ENCODE results near the gene SLC6A19. TPM values are rescaled to one million over a fixed set of nuclear protein-coding genes. Genes with fewer than 3 reads are reported as not detected.

Gene SLC6A19
- total RNA-seq, 2 donors from 2014 or later: 0.09 to 0.15 TPM

- no peak overlapping the region for H3K9ac ChIP-seq (ENCODE audit: extremely low read depth, low read length, poor library complexity, severe bottlenecking)
- H3K4me1 ChIP-seq (ENCODE audit: control insufficient read depth, insufficient read depth, low read length): peaks cover 17% of the 10 kb centered on the region
- DNase-seq: no peak
- H3K27me3 ChIP-seq (ENCODE audit: control insufficient read depth, insufficient read depth, low read length, poor library complexity, severe bottlenecking): no peaks in the 10 kb centered on the region
- WGBS, 2 experiments (ENCODE audit: insufficient coverage in 1 of 2, insufficient read length in 1 of 2): 83 to 91% methylated on average over 25 to 31 of the region's 31 CpGs
- Mint-ChIP-seq H3K27me3 (ENCODE audit: insufficient read depth) (no peaks in the 10 kb centered on the region), H3K36me3 (ENCODE audit: low read depth) (no peaks in the 10 kb centered on the region), H3K4me3 (no peak overlapping the region), H3K4me1 (peaks cover 15% of the 10 kb centered on the region), H3K27ac (no peak overlapping the region), H3K9me3 (no peaks in the 10 kb centered on the region)
- H3K9me3 ChIP-seq (ENCODE audit: control insufficient read depth, low read length): no peaks in the 10 kb centered on the region
- no peak overlapping the region for H3K4me3 ChIP-seq (ENCODE audit: low read length)
- peak overlapping the region; percentile 92 for H3K27ac ChIP-seq (ENCODE audit: low read depth, low read length)
- no peak for TF ChIP-seq CTCF (conservative IDR thresholded peaks at IDR 0.05)
- H3K36me3 ChIP-seq (ENCODE audit: control insufficient read depth, insufficient read depth, low read length): no peaks in the 10 kb centered on the region
These were observed 18.6 kb upstream of the SLC6A19 start for GRCh38 chr5:1182633-1183423.

- no peaks in the 10 kb centered on the region for H3K9me3 Mint-ChIP-seq
- peaks cover 15% of the 10 kb centered on the region for H3K4me1 Mint-ChIP-seq
- no peak for TF ChIP-seq CTCF (conservative IDR thresholded peaks at IDR 0.05)
- H3K9me3 ChIP-seq (ENCODE audit: control insufficient read depth, low read length): no peaks in the 10 kb centered on the region
- H3K36me3 Mint-ChIP-seq (ENCODE audit: low read depth): no peaks in the 10 kb centered on the region
- no peak overlapping the region for H3K9ac ChIP-seq (ENCODE audit: extremely low read depth, low read length, poor library complexity, severe bottlenecking)
- peak overlapping the region; percentile 92 for H3K27ac ChIP-seq (ENCODE audit: low read depth, low read length)
- H3K4me1 ChIP-seq (ENCODE audit: control insufficient read depth, insufficient read depth, low read length): peaks cover 17% of the 10 kb centered on the region
- H3K27me3 ChIP-seq (ENCODE audit: control insufficient read depth, insufficient read depth, low read length, poor library complexity, severe bottlenecking): no peaks in the 10 kb centered on the region
- no peaks in the 10 kb centered on the region for H3K27me3 Mint-ChIP-seq (ENCODE audit: insufficient read depth)
- no peak overlapping the region for H3K27ac Mint-ChIP-seq
- H3K4me3 Mint-ChIP-seq: no peak overlapping the region
- H3K36me3 ChIP-seq (ENCODE audit: control insufficient read depth, insufficient read depth, low read length): no peaks in the 10 kb centered on the region
- H3K4me3 ChIP-seq (ENCODE audit: low read length): no peak overlapping the region
- WGBS, 2 experiments (ENCODE audit: insufficient coverage in 1 of 2, insufficient read length in 1 of 2): 88 to 89% methylated on average over 6 to 18 of the region's 18 CpGs
- DNase-seq: no peak
These were observed 17.8 kb upstream of the SLC6A19 start for GRCh38 chr5:1183424-1184162.

- no peaks in the 10 kb centered on the region for H3K36me3 Mint-ChIP-seq (ENCODE audit: low read depth)
- no peak for DNase-seq
- no peak for TF ChIP-seq CTCF (conservative IDR thresholded peaks at IDR 0.05)
- H3K27me3 Mint-ChIP-seq (ENCODE audit: insufficient read depth): no peaks in the 10 kb centered on the region
- H3K27me3 ChIP-seq (ENCODE audit: control insufficient read depth, insufficient read depth, low read length, poor library complexity, severe bottlenecking): no peaks in the 10 kb centered on the region
- H3K36me3 ChIP-seq (ENCODE audit: control insufficient read depth, insufficient read depth, low read length): no peaks in the 10 kb centered on the region
- no peak overlapping the region for H3K27ac Mint-ChIP-seq
- H3K4me3 ChIP-seq (ENCODE audit: low read length): no peak overlapping the region
- H3K9me3 ChIP-seq (ENCODE audit: control insufficient read depth, low read length): no peaks in the 10 kb centered on the region
- H3K9ac ChIP-seq (ENCODE audit: extremely low read depth, low read length, poor library complexity, severe bottlenecking): no peak overlapping the region
- no peaks in the 10 kb centered on the region for H3K9me3 Mint-ChIP-seq
- peaks cover 15% of the 10 kb centered on the region for H3K4me1 Mint-ChIP-seq
- no peak overlapping the region for H3K4me3 Mint-ChIP-seq
- H3K4me1 ChIP-seq (ENCODE audit: control insufficient read depth, insufficient read depth, low read length): peaks cover 17% of the 10 kb centered on the region
- 93 to 97% methylated on average over 8 of the region's 8 CpGs for WGBS, 2 experiments (ENCODE audit: insufficient coverage in 1 of 2, insufficient read length in 1 of 2)
- no peak overlapping the region for H3K27ac ChIP-seq (ENCODE audit: low read depth, low read length)
These were observed 17.3 kb upstream of the SLC6A19 start for GRCh38 chr5:1184163-1184470.

Data from endodermal cell (in vitro differentiated cells).